Loucy (cell line): Measurements from ENCODE around the gene MEGF8.

Experiments used
- CTCF ChIP-seq: fragments of 200-600 bp; sonication (generic); conservative IDR thresholded peaks from 2 replicates; pipeline ENCODE4 v1.5.1; 2014; ENCODE audit warnings: mild to moderate bottlenecking, antibody characterized with exemption, low read length
- EZH2phosphoT487 ChIP-seq: fragments of 200-600 bp; IDR thresholded peaks from 2 replicates; pipeline ENCODE4 v1.6.1; 2018; ENCODE audit warnings: antibody characterized with exemption, mild to moderate bottlenecking, moderate library complexity, borderline replicate concordance

GRCh38 chr19:42317535-42317934, 7.9 kb upstream of the MEGF8 start:
- no peak for TF ChIP-seq CTCF
- TF ChIP-seq EZH2phosphoT487: no peak
